HepG2 (cell line): ENCODE data around the gene WIPF2. TPM values are rescaled to one million over a fixed set of nuclear protein-coding genes. Genes with fewer than 3 reads are reported as not detected.
A peak's percentile ranks its signal among the peaks of the same experiment; 100 is the strongest.

Experiments
- BCL6 ChIP-seq: IDR thresholded peaks from 2 replicates; pipeline ENCODE4 v1.6.1; 2016; ENCODE audit warnings: missing genetic modification reagents, missing compliant biosample characterization
- HNRNPL ChIP-seq: fragments of 200-400 bp; formaldehyde crosslinking; IDR thresholded peaks from 2 replicates; pipeline ENCODE4 v1.6.1; 2017; ENCODE audit warnings: mild to moderate bottlenecking, low read depth, low read length
- KMT2B ChIP-seq: IDR thresholded peaks from 2 replicates; pipeline ENCODE4 v1.6.1; 2016; ENCODE audit warnings: missing genetic modification reagents, missing compliant biosample characterization
- NONO ChIP-seq, 2 experiments: fragments of 450-650 bp in 1 of 2; sonication (generic) in 1 of 2; formaldehyde crosslinking in 1 of 2; IDR thresholded peaks in 1 of 2; conservative IDR thresholded peaks in 1 of 2; 2 replicates each; pipeline versions ENCODE4 v1.6.1 to v1.8.0; 2017 to 2022; ENCODE audit warnings: mild to moderate bottlenecking in 1 of 2, missing genetic modification reagents in 1 of 2, moderate library complexity in 1 of 2
- PHF21A ChIP-seq: sonication (generic); formaldehyde crosslinking; IDR thresholded peaks from 2 replicates; pipeline ENCODE4 v1.5.0; 2020; ENCODE audit warnings: mild to moderate bottlenecking, missing genetic modification reagents
- RFXAP ChIP-seq: sonication (generic); formaldehyde crosslinking; IDR thresholded peaks from 2 replicates; pipeline ENCODE4 v1.4.0; 2020; ENCODE audit warnings: missing genetic modification reagents, borderline replicate concordance
- TRAFD1 ChIP-seq: sonication (generic); formaldehyde crosslinking; IDR thresholded peaks from 2 replicates; pipeline ENCODE4 v1.5.1; 2020; ENCODE audit warnings: missing genetic modification reagents, mild to moderate bottlenecking, borderline replicate concordance
- UBTF ChIP-seq: sonication (generic); formaldehyde crosslinking; IDR thresholded peaks from 2 replicates; pipeline ENCODE4 v1.4.0; 2020; ENCODE audit warnings: mild to moderate bottlenecking, missing genetic modification reagents
- ZFP62 ChIP-seq: sonication (generic); formaldehyde crosslinking; IDR thresholded peaks from 2 replicates; pipeline ENCODE4 v1.4.0; 2020; ENCODE audit warnings: missing genetic modification reagents
- ZFP90 ChIP-seq: sonication (generic); formaldehyde crosslinking; IDR thresholded peaks from 2 replicates; pipeline ENCODE4 v1.8.0; 2022; ENCODE audit warnings: missing genetic modification reagents, mild to moderate bottlenecking, inconsistent platforms, borderline replicate concordance
- ZNF430 ChIP-seq: sonication (generic); formaldehyde crosslinking; IDR thresholded peaks from 2 replicates; pipeline ENCODE4 v1.9.0; 2021; ENCODE audit warnings: mild to moderate bottlenecking, missing genetic modification reagents
- ZNF552 ChIP-seq: sonication (generic); formaldehyde crosslinking; IDR thresholded peaks from 2 replicates; pipeline ENCODE4 v1.9.0; 2022; ENCODE audit warnings: missing genetic modification reagents, mild to moderate bottlenecking, borderline replicate concordance
- ZNF574 ChIP-seq: sonication (generic); formaldehyde crosslinking; IDR thresholded peaks from 2 replicates; pipeline ENCODE4 v1.4.0; 2020; ENCODE audit warnings: missing genetic modification reagents
- ZNF704 ChIP-seq: sonication (generic); formaldehyde crosslinking; IDR thresholded peaks from 2 replicates; pipeline ENCODE4 v1.8.1; 2023; ENCODE audit warnings: mild to moderate bottlenecking, inconsistent platforms, moderate library complexity, missing genetic modification reagents, borderline replicate concordance
- ZNF878 ChIP-seq: sonication (generic); formaldehyde crosslinking; IDR thresholded peaks from 2 replicates; pipeline ENCODE4 v1.8.1; 2023; ENCODE audit warnings: mild to moderate bottlenecking, missing genetic modification reagents, moderate library complexity
- ZNF883 ChIP-seq: sonication (generic); formaldehyde crosslinking; IDR thresholded peaks from 2 replicates; pipeline ENCODE4 v1.5.1; 2020; ENCODE audit warnings: mild to moderate bottlenecking, missing genetic modification reagents; ENCODE audit errors: not compliant biosample characterization
- polyA plus RNA-seq, 8 experiments: library from polyadenylated mRNA; depleted of rRNA in 3 of 8; stranded (reverse) in 7 of 8; unstranded in 1 of 8; fragments of >200 nt; fragmentation: Illumina TruSeq in 4 of 8; extraction: Trizol in 4 of 8; gene quantifications; 2 replicates each; pipeline versions ENCODE4 v1.2.1 to v1.2.3, GENCODE V29; 2011 to 2016; ENCODE audit warnings: low read depth in 4 of 8, missing spikeins in 1 of 8, mixed read lengths in 1 of 8; ENCODE audit not compliant: insufficient read depth in 1 of 8
- total RNA-seq, 5 experiments: library from RNA; depleted of rRNA; stranded (reverse); fragments of >200 nt; fragmentation: Illumina TruSeq; extraction: Trizol; gene quantifications; 2 replicates each; pipeline ENCODE4 v1.2.3, GENCODE V29; 2016; ENCODE audit warnings: low read depth in 1 of 5

WIPF2 gene
- total and polyA plus RNA-seq, 2 of the 13 experiments (the other 11 are each of a cell fraction or from before 2014, with no cell fraction given), result 7.2 to 10.8 TPM

- TF ChIP-seq KMT2B (peak; percentile 61; the same call in 1 of the 2 replicates), PHF21A (peak; percentile 80), TRAFD1 (0 out of 2 replicates have a peak, but pooled peaks have one; percentile 9), BCL6 (peak; percentile 28; the same call in 1 of the 2 replicates), UBTF (peak; percentile 54), HNRNPL (0 out of 2 replicates have a peak, but pooled peaks have one; percentile 37), ZFP62 (CRISPR knock-in tag) (no peak), ZNF878 (CRISPR knock-in tag) (peak; percentile 73; the same call in 1 of the 2 replicates), RFXAP (peak; percentile 48; the same call in 1 of the 2 replicates), ZNF704 (0 out of 2 replicates have a peak, but pooled peaks have one; percentile 32), ZNF883 (peak; percentile 59), ZNF430 (CRISPR knock-in tag) (0 out of 2 replicates have a peak, but pooled peaks have one; percentile 74), ZNF552 (CRISPR knock-in tag) (0 out of 2 replicates have a peak, but pooled peaks have one; percentile 49), ZNF574 (CRISPR knock-in tag) (peak; percentile 52; the same call in 1 of the 2 replicates), ZFP90 (0 out of 2 replicates have a peak, but pooled peaks have one; percentile 52), NONO (IDR thresholded peaks at IDR 0.05) (no peak), NONO (CRISPR knock-in tag; conservative IDR thresholded peaks at IDR 0.05) (peak; percentile 28; the same call in 1 of the 2 replicates)
Observed at GRCh38 chr17:40309031-40309948, 90.2 kb downstream of the WIPF2 start, which contains the start of gene RARA (continued).
